GM13976 (cell line): ENCODE results near the gene ZNF777.
A peak's percentile ranks its signal among the peaks of the same experiment; 100 is the strongest.

Experiments
- DNase-seq: peaks from one replicate; pipeline ENCODE4 v3.0.0; 2012; ENCODE audit warnings: low spot score
- in situ Hi-C: fragments of 300-500 bp; cut with MboI; formaldehyde crosslinking; loops from one replicate; pipeline ENCODE4 v1.12.0; 2022; ENCODE audit warnings: low sequenced_read_pairs, mixed read lengths, inconsistent platforms; ENCODE audit not compliant: unreplicated experiment
- TF ChIP-seq, protein P1 (sequence below): IDR thresholded peaks from 2 replicates; pipeline ENCODE4 v1.5.1; 2012; ENCODE audit warnings: borderline replicate concordance, mild to moderate bottlenecking; ENCODE audit not compliant: insufficient read depth; ENCODE audit errors: extremely low read depth, missing control alignments, control extremely low read depth

Gene ZNF777

DNA sequence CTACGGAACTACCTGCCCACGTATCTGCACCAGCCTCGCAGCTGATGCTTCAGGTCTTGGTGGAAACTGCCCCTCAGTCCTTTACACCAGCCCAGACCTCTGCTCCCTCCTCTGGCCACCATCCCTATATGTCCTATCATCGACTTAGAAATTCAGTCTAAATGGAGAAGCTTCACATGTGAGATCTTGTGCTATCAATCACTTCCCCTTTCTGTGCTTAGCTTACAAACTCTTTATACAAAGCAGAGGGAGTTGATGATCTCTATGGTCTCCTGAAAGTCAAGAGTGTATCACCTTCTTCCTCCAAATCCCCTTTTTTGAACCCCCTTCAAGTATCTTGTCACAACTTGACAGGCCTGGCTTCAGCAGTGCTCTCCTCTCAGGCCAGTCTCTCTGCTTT, 30.7 kb downstream of the ZNF777 start:
- TF ChIP-seq, protein P1, sequence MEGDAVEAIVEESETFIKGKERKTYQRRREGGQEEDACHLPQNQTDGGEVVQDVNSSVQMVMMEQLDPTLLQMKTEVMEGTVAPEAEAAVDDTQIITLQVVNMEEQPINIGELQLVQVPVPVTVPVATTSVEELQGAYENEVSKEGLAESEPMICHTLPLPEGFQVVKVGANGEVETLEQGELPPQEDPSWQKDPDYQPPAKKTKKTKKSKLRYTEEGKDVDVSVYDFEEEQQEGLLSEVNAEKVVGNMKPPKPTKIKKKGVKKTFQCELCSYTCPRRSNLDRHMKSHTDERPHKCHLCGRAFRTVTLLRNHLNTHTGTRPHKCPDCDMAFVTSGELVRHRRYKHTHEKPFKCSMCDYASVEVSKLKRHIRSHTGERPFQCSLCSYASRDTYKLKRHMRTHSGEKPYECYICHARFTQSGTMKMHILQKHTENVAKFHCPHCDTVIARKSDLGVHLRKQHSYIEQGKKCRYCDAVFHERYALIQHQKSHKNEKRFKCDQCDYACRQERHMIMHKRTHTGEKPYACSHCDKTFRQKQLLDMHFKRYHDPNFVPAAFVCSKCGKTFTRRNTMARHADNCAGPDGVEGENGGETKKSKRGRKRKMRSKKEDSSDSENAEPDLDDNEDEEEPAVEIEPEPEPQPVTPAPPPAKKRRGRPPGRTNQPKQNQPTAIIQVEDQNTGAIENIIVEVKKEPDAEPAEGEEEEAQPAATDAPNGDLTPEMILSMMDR, result no peak
- in situ Hi-C loops, result no loop called here
- no peak for DNase-seq

DNA sequence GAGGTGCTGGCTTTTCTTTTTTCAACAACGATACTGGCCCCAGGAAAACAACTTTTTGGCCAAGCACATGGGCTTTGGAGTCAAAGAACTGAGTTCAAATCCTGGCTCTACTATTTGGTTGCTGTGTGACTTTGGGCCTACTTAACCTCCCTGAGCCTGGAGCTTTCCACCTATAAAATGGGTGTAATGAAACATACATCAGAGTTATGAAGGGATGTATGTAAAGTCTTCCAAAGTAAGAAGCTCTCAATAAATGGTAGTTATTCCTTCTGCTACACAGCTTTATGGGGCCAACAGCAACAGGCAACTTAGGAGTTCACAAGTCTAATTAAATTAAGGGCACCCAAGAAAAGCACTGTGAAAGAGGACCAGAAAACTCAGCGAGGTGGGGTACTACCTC, 33.0 kb downstream of the ZNF777 start:
- DNase-seq, result no peak
- TF ChIP-seq, protein P1, result no peak
- in situ Hi-C loops, result no loop called here

DNA sequence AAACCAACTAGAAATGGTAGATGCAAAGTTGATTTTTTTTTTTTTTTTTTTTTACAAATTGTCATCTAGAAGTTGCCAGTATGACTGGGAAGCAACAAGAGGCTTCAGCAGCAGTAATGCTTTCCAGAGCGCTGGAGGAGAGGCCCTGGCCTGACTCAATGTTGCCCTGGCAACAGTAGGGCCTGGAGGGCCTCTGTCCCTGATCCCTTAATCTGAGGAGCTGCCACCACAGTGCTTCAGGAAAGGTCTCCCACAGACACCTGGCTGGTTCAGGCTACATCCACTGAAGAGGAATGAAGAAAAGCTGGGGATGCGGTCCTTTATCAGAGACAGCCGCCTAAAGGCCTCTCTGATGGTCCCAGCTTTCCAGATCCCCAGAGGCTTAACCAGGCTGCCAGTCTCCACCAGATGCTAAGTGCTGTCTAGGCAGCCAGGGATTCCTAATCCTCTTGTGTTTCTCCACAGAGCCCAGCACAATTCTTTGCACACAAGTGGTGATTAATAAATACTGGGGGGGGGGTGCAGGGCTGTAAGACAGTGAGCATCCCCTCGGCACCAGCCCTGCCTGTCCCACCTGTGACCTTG, 33.7 kb downstream of the ZNF777 start:
- no peak for DNase-seq
- TF ChIP-seq, protein P1, result no peak
- in situ Hi-C loops, result no loop called here

DNA sequence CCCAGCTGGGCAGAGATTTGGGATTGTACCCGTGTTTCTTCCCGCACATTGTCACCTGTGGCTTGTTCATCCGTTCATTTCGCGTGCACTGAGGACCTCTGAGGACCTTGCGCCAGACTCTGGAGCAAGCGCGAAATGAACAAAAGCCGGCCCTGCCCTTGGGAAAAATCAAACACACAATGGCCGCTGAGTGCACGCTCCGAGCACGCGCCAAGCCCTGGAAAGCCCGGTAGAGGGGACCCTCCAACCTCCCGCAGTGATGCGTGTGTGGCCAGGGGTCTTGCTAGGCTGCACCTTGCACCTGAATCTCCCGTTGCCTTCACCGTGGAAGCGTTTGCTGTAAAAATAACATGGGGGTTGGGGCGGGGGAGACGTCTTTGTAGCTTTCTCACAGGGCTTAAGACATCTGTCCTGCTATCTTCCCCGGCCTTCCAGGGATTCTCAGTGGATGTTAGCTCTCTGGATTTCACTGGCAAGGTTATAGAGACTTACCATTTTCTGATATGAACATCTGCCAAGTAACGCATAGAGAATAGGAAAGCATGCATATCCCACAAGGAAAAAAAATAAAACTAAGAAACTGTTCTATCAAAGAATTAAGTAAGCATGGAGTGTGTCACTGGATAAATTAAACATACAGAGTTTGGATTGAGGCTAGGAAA, 37.3 kb downstream of the ZNF777 start:
- TF ChIP-seq, protein P1, result no peak
- in situ Hi-C loops, result no loop called here
- DNase-seq, result no peak

DNA sequence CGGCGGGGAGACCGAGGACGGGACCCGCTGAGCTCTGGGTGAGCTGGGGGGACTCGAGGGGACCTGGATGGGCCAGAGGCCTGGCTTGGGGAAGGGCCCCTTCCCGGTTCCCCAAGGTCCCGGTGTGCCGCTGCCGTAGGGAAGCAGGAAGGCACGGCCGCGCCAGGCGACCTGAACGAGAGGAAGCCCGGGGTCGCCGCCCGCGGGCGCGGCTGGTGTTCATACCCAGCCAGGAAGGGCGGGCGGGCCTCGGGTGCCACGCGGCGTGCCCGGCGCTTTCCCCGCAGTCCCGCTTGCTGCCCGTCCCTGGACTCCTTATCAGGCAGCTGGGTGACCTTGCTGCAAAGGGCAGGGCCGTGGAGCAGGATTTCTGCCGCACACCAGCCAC, 38.0 kb downstream of the ZNF777 start:
- peak; percentile 59 for DNase-seq
- TF ChIP-seq, protein P1, result no peak
- in situ Hi-C loops, result no loop called here

DNA sequence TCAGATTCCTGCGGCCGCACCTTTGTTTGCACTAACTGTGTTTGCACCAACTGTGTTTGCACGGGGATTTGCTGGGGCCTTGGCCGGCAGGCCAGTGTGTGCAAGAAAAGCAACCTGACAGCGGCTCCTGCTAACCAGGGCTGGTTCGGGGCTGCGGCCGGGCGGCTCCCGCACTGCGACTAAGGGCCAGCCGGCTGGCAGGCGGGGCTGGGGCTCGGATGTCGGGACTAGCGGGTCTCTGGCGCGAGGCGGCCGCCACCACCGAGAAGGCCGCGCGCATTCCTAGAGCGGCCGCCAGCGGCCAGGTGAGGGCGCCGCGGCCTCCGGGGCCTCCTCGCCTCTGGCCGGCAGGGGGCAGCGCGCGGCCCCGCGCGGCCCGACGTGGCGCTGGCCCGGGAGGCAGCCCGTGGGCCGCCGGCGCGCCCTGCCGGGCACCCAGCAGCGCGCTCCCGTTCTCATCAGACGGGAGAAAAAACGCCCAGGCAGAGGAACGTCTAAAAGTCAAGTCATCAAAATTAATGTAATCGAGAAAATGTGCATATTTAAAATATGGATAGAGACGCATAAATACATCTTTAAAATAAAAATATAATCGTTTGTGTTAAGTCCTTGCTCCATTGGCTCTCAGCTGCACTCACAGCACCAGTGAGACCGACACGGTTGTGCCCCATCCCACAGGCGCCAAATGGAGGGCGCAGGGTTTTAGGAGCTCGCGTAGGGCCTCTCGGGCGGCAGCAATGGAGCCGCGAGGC, 38.5 kb downstream of the ZNF777 start:
- TF ChIP-seq, protein P1, result peak; percentile 99
- peak; percentile 96 for DNase-seq
- in situ Hi-C loops, result no loop called here
